ENCODE data around the gene NRARP. TPM values are rescaled to one million over a fixed set of nuclear protein-coding genes. Genes with fewer than 3 reads are reported as not detected.
A peak's percentile ranks its signal among the peaks of the same experiment; 100 is the strongest.

Gene NRARP
- total and polyA plus RNA-seq, 2 of the 13 experiments (the other 11 are each of a cell fraction or from before 2014, with no cell fraction given): 0.22 to 0.46 TPM

GRCh38 chr9:137250329-137251193 lies 51.5 kb downstream of the NRARP start (continued):
- no peak for TF ChIP-seq ZBTB8A (CRISPR knock-in tag; IDR thresholded peaks at IDR 0.05; ENCODE audit: borderline replicate concordance, low read depth)
- TF ChIP-seq EEA1 (CRISPR knock-in tag; IDR thresholded peaks at IDR 0.05; ENCODE audit: borderline replicate concordance): no peak
- no peak for TF ChIP-seq IKZF4 (CRISPR knock-in tag; IDR thresholded peaks at IDR 0.05; ENCODE audit: borderline replicate concordance, low read depth, not compliant biosample characterization)
- no peak for TF ChIP-seq FOXC1 (CRISPR knock-in tag; IDR thresholded peaks at IDR 0.05; ENCODE audit: borderline replicate concordance)
- TF ChIP-seq XRCC5 (optimal IDR thresholded peaks at IDR 0.05; ENCODE audit: low read length): no peak
- no peak for TF ChIP-seq SMARCE1 (IDR thresholded peaks at IDR 0.05; ENCODE audit: borderline replicate concordance)
- TF ChIP-seq MTF2 (CRISPR knock-in tag; IDR thresholded peaks at IDR 0.05; ENCODE audit: borderline replicate concordance): no peak
- TF ChIP-seq ZNF256 (CRISPR knock-in tag; conservative IDR thresholded peaks at IDR 0.05): no peak
- TF ChIP-seq ZFP91 (CRISPR knock-in tag; IDR thresholded peaks at IDR 0.05; ENCODE audit: borderline replicate concordance): peak; percentile 57; the same call in 1 of the 2 replicates
- TF ChIP-seq HBP1 (CRISPR knock-in tag; IDR thresholded peaks at IDR 0.05; ENCODE audit: low read depth): no peak
- no peak for TF ChIP-seq NR2F6 (IDR thresholded peaks at IDR 0.05)
- no peak for TF ChIP-seq NR2F6 (CRISPR knock-in tag; IDR thresholded peaks at IDR 0.05)
- TF ChIP-seq ZNF235 (CRISPR knock-in tag; IDR thresholded peaks at IDR 0.05; ENCODE audit: borderline replicate concordance): no peak
- no peak for TF ChIP-seq IRF1 (CRISPR knock-in tag; IDR thresholded peaks at IDR 0.05; ENCODE audit: low read depth)
- TF ChIP-seq NFYB (CRISPR knock-in tag; IDR thresholded peaks at IDR 0.05): no peak
- 0 out of 2 replicates have a peak, but pooled peaks have one; percentile 30 for TF ChIP-seq ZNF317 (CRISPR knock-in tag; IDR thresholded peaks at IDR 0.05)
- no peak for TF ChIP-seq REST (IDR thresholded peaks at IDR 0.05; ENCODE audit: borderline replicate concordance in 1 of 2, low read depth in 1 of 2, low read length in 2 of 2)
- no peak for TF ChIP-seq ETV5 (CRISPR knock-in tag; IDR thresholded peaks at IDR 0.05; ENCODE audit: borderline replicate concordance)
- TF ChIP-seq HIC2 (CRISPR knock-in tag; IDR thresholded peaks at IDR 0.05; ENCODE audit: low read depth): peak; percentile 75; the same call in 1 of the 2 replicates
